22Rv1 (cell line): ENCODE measurements around the gene XPNPEP3.

ENCODE experiments used
- CTCF ChIP-seq: fragments of 450-650 bp; IDR thresholded peaks from 2 replicates; pipeline ENCODE4 v1.5.1; 2017; ENCODE audit warnings: mild to moderate bottlenecking
- ZFX ChIP-seq: fragments of 450-650 bp; IDR thresholded peaks from 2 replicates; pipeline ENCODE4 v1.6.1; 2017; ENCODE audit warnings: antibody characterized with exemption, borderline replicate concordance

GRCh38 chr22:40958299-40958698 lies 101.4 kb downstream of the XPNPEP3 start:
- TF ChIP-seq CTCF, result no peak
- TF ChIP-seq ZFX, result no peak
